Activated naive CD8-positive, alpha-beta T cell (primary cell): Measurements from ENCODE around the gene C11orf58.

Source experiments
- H3K27ac Mint-ChIP-seq: one replicate; pipeline ENCODE4 v1.8.0; 2021; ENCODE audit warnings: mixed read lengths
- H3K27me3 Mint-ChIP-seq: one replicate; pipeline ENCODE4 v1.8.0; 2021; ENCODE audit warnings: mixed read lengths
- H3K36me3 Mint-ChIP-seq: one replicate; pipeline ENCODE4 v1.8.0; 2021; ENCODE audit warnings: mixed read lengths
- H3K4me1 Mint-ChIP-seq: one replicate; pipeline ENCODE4 v1.8.0; 2021; ENCODE audit warnings: low read depth, mixed read lengths
- H3K4me3 Mint-ChIP-seq: one replicate; pipeline ENCODE4 v1.8.0; 2021; ENCODE audit warnings: mild to moderate bottlenecking, mixed read lengths
- H3K9me3 Mint-ChIP-seq: one replicate; pipeline ENCODE4 v1.8.0; 2021; ENCODE audit warnings: low read depth, mixed read lengths

The C11orf58 gene

GRCh38 chr11:16738193-16738946, at the start of gene C11orf58:
Gene C11orf58 (plus strand): TSS chr11:16738647. CDS start chr11:16738779, 132 bp downstream.
- peaks cover 26% of the 10 kb centered on the region for H3K4me1 Mint-ChIP-seq
- peaks cover 16% of the 10 kb centered on the region for H3K36me3 Mint-ChIP-seq
- no peaks in the 10 kb centered on the region for H3K9me3 Mint-ChIP-seq
- peak within 1 kb of the TSS; percentile 89 for H3K27ac Mint-ChIP-seq
- no peaks in the 10 kb centered on the region for H3K27me3 Mint-ChIP-seq
- H3K4me3 Mint-ChIP-seq, result no peak within 1 kb of the TSS

- Mint-ChIP-seq H3K4me3 (no peak overlapping the region), H3K4me1 (no peaks in the 10 kb centered on the region), H3K27me3 (peaks cover 4% of the 10 kb centered on the region), H3K36me3 (no peaks in the 10 kb centered on the region), H3K9me3 (no peaks in the 10 kb centered on the region), H3K27ac (no peak overlapping the region)
Observed at GRCh38 chr11:16690086-16690485, 48.4 kb upstream of the C11orf58 start.

DNA sequence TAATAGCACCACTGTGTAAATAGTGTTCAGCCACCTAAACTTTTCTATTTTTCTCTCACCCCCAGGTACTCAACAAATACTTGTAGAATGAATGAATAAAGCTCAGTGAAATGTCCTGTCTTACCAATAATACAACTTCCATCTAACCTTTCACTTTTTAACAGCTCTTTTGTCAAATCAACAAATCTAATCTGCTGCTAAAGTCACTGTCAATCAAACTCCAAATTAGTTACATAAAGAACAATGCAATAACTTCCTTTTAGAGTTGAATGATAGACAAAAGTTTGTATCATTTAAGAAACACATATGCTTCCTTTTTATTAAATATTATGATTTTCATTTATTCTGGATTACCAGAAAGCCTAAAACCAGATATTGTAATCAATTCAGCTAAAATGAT, 34.7 kb upstream of the C11orf58 start:
- no peaks in the 10 kb centered on the region for H3K36me3 Mint-ChIP-seq
- H3K27ac Mint-ChIP-seq, result no peak overlapping the region
- peaks cover 12% of the 10 kb centered on the region for H3K27me3 Mint-ChIP-seq
- no peaks in the 10 kb centered on the region for H3K4me1 Mint-ChIP-seq
- no peak overlapping the region for H3K4me3 Mint-ChIP-seq
- no peaks in the 10 kb centered on the region for H3K9me3 Mint-ChIP-seq

DNA sequence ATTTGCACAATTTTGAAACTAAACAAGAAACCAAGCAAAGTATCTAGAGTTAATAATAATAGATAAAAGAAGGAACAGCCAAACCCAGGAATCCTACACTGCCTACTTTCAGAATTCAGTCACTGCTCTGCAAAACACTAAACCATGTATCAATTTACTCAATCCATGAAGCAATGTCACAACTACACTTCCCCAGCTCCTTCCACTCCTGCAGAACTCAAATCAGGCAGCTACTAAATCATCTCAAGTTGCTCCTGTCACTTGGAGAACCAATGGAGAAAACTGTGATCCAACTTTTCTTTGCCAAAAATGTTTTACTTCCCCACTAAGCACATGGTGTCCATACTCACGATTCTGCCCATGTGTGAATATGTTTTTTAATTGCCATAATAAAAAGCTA, 24.9 kb upstream of the C11orf58 start:
- Mint-ChIP-seq H3K36me3 (no peaks in the 10 kb centered on the region), H3K4me3 (no peak overlapping the region), H3K27ac (no peak overlapping the region), H3K9me3 (no peaks in the 10 kb centered on the region), H3K27me3 (peaks cover 2% of the 10 kb centered on the region), H3K4me1 (no peaks in the 10 kb centered on the region)

- H3K4me1 Mint-ChIP-seq, result no peaks in the 10 kb centered on the region
- no peaks in the 10 kb centered on the region for H3K36me3 Mint-ChIP-seq
- H3K27ac Mint-ChIP-seq, result no peak overlapping the region
Observed at GRCh38 chr11:16722581-16723344, 15.7 kb upstream of the C11orf58 start.

DNA sequence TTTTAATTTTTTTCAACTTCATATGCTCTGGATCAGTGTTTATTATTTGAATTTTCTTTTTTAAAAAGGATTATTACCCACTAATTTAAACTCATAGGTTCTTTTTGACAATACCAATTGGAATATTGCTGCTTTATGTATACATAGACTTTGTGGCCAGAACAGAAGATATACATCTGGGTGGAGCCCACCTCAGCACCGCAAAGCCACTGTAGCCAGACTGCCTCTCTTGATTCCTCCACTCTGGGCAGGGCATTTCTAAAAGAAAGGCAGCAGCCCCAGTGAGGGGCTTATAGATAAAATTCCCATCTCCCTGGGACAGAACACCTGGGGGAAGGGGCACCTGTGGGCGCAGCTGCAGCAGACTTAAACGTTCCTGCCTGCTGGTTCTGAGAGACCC, 10.6 kb upstream of the C11orf58 start:
- no peak overlapping the region for H3K4me3 Mint-ChIP-seq
- peaks cover 4% of the 10 kb centered on the region for H3K36me3 Mint-ChIP-seq
- H3K27me3 Mint-ChIP-seq, result peaks cover 1% of the 10 kb centered on the region
- H3K27ac Mint-ChIP-seq, result no peak overlapping the region
- no peaks in the 10 kb centered on the region for H3K4me1 Mint-ChIP-seq
- no peaks in the 10 kb centered on the region for H3K9me3 Mint-ChIP-seq

More at GRCh38 chr11:16722581-16723344, 15.7 kb upstream of the C11orf58 start:
- H3K4me3 Mint-ChIP-seq, result no peak overlapping the region
- no peaks in the 10 kb centered on the region for H3K9me3 Mint-ChIP-seq
- peaks cover 1% of the 10 kb centered on the region for H3K27me3 Mint-ChIP-seq

GRCh38 chr11:16737818-16738192, 642 bp upstream of the C11orf58 start:
- H3K27me3 Mint-ChIP-seq, result no peaks in the 10 kb centered on the region
- H3K4me1 Mint-ChIP-seq, result peaks cover 22% of the 10 kb centered on the region
- H3K27ac Mint-ChIP-seq, result peak overlapping the region; percentile 89
- no peaks in the 10 kb centered on the region for H3K9me3 Mint-ChIP-seq
- H3K4me3 Mint-ChIP-seq, result no peak overlapping the region
- H3K36me3 Mint-ChIP-seq, result peaks cover 13% of the 10 kb centered on the region

- Mint-ChIP-seq H3K27me3 (no peaks in the 10 kb centered on the region), H3K4me1 (peaks cover 33% of the 10 kb centered on the region), H3K4me3 (no peak overlapping the region), H3K27ac (no peak overlapping the region), H3K36me3 (peaks cover 17% of the 10 kb centered on the region), H3K9me3 (no peaks in the 10 kb centered on the region)
Observed at GRCh38 chr11:16738947-16739815, 734 bp downstream of the C11orf58 start.

DNA sequence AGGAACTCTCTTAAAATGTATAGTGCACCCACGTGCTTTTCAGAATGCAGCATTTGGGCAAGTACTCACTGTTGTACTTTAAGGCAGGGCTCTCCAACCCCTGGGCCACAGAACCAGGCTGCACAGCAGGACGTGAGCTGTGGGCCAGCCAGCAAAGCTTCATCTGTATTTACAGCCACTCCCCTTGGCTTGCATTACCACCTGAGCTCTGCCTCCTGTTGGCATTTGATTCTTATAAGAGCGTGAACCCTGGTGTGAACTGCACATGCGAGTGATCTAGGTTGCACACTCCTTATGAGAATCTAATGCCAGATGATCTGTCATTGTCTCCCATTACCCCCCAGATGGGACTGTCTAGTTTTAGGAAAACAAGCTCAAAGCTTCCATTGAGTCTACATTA, 3.0 kb downstream of the C11orf58 start:
- H3K36me3 Mint-ChIP-seq, result peaks cover 15% of the 10 kb centered on the region
- H3K27me3 Mint-ChIP-seq, result no peaks in the 10 kb centered on the region
- peak overlapping the region; percentile 72 for H3K27ac Mint-ChIP-seq
- peaks cover 55% of the 10 kb centered on the region for H3K4me1 Mint-ChIP-seq
- H3K9me3 Mint-ChIP-seq, result no peaks in the 10 kb centered on the region
- H3K4me3 Mint-ChIP-seq, result peak overlapping the region; percentile 70

DNA sequence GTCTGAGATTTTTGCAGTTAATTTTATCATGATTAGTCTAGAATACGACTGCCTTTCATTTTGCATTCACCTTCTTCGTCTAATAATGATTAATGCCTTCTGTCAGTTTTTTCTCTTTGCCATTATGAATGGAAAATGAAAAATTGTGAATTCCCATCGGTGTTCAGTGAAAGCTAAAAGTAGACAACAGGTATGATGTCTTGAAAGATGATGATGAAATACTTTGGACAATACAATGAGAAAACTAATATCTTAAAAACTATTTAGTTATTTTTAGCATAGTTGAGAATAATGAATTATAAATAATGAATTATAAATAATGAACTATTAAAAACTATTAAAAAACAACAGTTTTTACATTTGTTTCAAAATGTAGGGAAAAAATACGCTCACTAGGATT, 5.0 kb downstream of the C11orf58 start:
- H3K36me3 Mint-ChIP-seq, result peaks cover 19% of the 10 kb centered on the region
- H3K4me3 Mint-ChIP-seq, result peak overlapping the region; percentile 62
- no peaks in the 10 kb centered on the region for H3K9me3 Mint-ChIP-seq
- peaks cover 62% of the 10 kb centered on the region for H3K4me1 Mint-ChIP-seq
- H3K27ac Mint-ChIP-seq, result peak overlapping the region; percentile 47
- H3K27me3 Mint-ChIP-seq, result no peaks in the 10 kb centered on the region

DNA sequence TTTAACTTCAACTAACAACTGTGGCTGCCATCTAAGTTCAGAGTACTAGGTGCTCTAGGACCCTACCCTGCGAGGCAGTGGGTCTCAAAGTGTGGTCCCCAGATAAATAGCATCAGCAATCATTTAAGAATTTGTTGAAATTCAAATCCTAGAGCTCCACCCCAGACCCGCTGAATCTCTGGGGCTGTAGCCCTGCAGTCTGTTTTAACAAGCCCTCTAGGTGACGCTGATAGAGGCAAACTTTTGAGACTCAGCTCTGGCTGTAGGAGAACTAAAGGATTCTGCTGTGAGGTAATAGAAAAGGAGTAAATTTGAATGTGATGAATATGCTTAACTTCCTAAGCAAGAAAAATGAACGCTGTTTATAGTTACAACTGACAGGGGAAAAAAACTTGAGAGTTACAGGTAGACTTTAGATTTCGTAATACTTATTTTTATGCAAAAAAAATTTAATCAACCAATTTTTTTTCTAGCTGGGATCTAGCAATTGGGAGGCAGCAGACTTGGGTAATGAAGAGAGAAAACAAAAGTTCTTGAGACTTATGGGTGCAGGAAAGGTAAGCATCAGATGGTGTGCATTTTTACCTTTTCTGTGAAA, 5.8 kb downstream of the C11orf58 start:
- peak overlapping the region; percentile 87 for H3K27ac Mint-ChIP-seq
- H3K4me1 Mint-ChIP-seq, result peaks cover 65% of the 10 kb centered on the region
- H3K27me3 Mint-ChIP-seq, result no peaks in the 10 kb centered on the region
- H3K36me3 Mint-ChIP-seq, result peaks cover 19% of the 10 kb centered on the region
- H3K9me3 Mint-ChIP-seq, result no peaks in the 10 kb centered on the region
- H3K4me3 Mint-ChIP-seq, result peak overlapping the region; percentile 46

DNA sequence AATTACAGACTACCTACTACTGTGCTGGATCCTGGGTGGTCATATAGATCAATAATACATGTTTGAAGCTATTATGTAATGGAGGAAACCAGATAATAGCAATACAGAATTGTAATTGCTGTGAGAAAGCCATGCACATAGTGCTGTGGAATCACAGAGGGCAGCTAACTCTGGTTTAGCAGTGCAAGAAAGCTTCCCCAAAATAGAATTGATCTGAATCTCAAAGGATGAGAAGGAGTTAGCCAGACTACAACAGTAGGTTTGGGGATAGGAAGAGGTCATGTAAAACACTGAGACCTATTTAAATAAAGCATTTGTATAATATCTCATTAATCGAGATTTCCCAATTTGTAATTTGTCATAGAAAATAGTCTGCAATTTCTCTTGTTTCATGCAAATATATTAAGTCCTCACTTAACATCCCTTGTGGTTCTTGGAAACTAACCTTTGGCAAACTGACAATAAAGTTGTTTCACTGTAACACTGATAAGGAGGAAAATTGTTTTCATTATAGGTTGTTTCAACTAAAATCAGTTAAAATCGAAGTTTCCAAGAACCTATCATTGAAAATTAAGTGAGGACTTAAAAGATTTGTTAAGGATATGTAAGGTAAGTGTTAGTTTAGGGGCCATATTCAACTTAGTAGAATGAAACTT, 7.6 kb downstream of the C11orf58 start:
- Mint-ChIP-seq H3K36me3 (peaks cover 18% of the 10 kb centered on the region), H3K4me1 (peaks cover 79% of the 10 kb centered on the region), H3K27ac (peak overlapping the region; percentile 68), H3K9me3 (no peaks in the 10 kb centered on the region), H3K4me3 (no peak overlapping the region), H3K27me3 (no peaks in the 10 kb centered on the region)

GRCh38 chr11:16749092-16749491, 10.6 kb downstream of the C11orf58 start:
- peak overlapping the region; percentile 66 for H3K27ac Mint-ChIP-seq
- peaks cover 53% of the 10 kb centered on the region for H3K4me1 Mint-ChIP-seq
- no peaks in the 10 kb centered on the region for H3K27me3 Mint-ChIP-seq
- no peaks in the 10 kb centered on the region for H3K9me3 Mint-ChIP-seq
- no peak overlapping the region for H3K4me3 Mint-ChIP-seq
- H3K36me3 Mint-ChIP-seq, result peaks cover 10% of the 10 kb centered on the region

DNA sequence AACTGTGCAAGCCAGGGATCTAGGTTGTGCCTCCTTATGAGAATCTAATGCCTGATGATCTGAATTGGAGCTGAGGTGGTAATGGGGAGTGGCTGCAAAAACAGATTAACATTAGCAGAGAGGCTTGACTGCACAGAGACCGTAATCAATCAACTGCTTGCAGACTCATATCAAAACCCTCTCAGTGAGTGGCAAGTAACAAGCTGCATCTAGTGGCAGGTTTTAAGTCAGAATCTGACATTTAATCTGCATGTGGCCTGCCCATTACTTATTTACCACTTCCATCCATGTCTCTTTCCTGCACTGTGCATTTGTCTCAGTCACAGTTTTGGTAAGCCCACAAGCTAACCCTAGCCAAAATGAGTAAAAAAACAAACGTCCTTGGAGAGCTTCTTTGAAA, 11.2 kb downstream of the C11orf58 start:
- no peaks in the 10 kb centered on the region for H3K27me3 Mint-ChIP-seq
- peaks cover 11% of the 10 kb centered on the region for H3K36me3 Mint-ChIP-seq
- no peak overlapping the region for H3K4me3 Mint-ChIP-seq
- H3K9me3 Mint-ChIP-seq, result no peaks in the 10 kb centered on the region
- H3K4me1 Mint-ChIP-seq, result peaks cover 47% of the 10 kb centered on the region
- peak overlapping the region; percentile 66 for H3K27ac Mint-ChIP-seq
